DMS153 (cell line): ENCODE measurements around the gene THG1L.

ENCODE experiments used
- DNase-seq: peaks from one replicate; lab custom pipeline; 2025; lab: John Stamatoyannopoulos, UW

The THG1L gene

GRCh38 chr5:157758706-157759105, 27.5 kb downstream of the THG1L start:
- DNase-seq, result no peak

DNA sequence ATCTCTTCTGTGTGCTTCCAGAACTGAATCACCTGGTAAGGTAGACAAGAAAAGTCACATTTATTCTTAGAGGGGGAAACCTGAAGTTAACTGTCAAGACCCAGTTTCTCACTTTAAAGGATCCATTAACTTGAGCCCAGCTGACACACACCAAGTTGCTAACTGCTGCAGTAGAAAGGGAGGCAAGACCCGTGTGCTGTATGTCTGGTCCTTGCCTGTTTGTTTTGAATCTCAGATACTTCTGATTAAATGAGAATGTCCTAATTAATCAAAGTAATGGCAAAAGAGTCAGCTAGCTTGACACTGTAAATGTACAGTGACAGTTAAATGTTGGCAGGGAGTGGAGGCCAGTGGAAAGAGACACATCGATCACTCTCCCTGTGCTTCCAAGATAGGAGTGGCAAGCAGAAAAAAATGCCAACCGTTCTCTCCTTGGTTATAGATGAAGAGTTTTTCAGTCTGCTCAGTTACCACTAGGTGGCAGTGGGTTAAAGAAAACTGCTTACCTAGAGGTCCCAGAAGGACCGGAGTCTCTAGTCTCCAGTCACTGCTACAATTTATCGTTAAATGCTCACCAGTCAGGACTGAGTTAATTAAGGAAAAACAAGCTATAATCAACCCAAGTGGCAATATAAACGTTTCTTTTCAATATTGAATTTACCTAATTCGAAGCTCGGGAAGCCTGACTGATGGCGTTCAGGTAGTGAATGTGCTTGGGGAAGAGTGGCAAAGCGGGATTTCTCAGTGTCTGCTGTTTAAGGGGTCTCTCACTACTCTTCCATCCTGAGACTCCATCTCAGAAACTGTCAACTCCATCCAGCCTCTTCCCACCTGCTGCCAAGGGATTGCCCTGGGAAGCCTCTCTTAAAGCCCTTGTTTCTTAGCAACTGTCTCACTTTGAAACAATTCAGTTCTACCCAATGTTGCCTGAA, 30.7 kb downstream of the THG1L start:
- DNase-seq, result peak; percentile 3

DNA sequence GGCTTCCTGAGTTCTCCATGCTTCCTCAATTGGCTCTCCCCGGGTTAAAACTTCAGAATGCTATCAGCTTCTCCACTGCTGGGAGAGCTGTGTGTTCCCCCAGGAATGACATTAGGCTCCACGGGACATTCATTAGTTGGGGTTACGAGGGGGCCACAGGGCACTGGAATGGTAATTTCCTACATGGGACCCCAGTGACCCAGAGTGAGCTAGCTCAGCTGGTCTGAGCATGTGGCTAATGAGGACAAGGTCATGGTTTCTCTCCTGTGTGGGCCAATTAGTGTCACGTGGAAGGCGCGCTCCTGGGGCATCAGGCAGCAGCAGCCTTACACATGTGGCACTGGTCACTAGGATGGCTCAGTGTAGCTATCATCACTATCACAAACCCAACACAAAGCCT, 33.3 kb downstream of the THG1L start:
- DNase-seq, result no peak

DNA sequence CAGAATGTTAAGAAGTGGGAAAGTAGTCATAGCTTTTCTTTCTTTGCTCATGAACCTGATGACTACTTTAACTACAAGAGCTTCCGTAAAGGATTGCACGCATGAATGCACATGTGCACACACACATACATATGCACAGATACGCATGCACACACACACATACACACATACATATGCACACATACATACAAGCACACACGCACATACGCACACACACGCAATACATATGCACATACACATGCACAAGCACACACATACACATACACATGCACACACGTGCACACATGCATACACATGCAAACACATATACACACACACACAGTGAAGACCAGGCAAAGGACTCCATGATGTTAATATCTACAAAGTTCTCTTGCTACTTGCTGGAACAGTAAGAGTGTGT, 35.2 kb downstream of the THG1L start:
- no peak for DNase-seq

DNA sequence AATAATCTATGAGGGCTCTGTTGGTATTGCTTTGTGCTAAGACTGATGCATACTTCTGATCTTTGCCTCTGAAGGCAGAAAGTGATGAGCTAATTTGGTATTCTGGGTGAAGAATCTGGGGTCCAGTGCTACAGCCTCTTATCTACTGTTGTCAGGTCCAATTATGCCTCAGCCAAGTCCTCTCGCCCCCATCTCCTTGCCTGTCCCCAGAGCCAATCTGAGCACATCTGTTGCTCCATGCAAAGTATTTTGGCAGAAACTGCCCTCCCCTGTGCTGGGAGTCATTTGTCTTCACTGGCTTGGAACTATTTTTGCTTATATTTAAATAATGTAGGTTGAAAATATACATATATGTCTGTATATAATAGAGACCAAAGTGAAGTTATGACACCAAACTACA, 35.7 kb downstream of the THG1L start:
- DNase-seq, result no peak

DNA sequence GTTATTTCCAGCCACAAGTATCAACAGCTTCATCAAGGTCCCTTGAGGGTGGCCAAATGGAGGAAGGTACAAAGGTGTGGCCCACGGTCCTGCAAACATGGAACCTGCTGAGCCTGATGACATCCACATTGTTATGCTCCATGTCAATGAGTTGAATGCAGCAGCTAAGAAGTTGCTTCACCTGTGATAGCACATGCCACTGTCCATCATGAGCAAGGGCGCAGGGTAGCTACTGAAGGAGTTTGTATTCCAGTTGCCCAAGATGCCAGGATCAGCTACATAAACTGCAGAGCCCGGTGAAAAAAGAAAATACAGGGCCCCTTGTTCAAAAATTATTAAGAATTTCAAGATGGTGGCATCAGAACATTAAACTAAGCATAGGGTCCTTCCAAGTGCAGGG, 36.5 kb downstream of the THG1L start:
- no peak for DNase-seq

DNA sequence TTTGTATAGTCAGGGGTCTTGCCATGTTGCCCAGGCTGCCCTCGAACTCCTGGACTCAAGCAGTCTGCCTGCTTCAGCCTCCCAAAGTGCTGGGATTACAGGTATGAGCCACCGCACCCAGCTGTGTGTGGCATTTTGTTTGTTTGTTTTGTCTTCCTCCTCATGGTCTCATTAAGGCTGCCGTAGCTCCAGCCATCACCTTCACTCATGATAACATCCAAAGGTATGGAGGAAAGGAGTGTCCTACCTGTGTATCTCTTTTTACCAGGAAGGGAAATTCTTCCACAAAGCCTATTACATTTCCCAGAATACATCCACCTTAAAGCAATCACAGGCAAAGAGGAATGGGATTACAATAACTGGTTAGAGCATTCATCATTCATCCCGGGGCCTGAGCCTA, 39.4 kb downstream of the THG1L start:
- DNase-seq, result no peak

GRCh38 chr5:157772127-157772526, 40.9 kb downstream of the THG1L start:
- DNase-seq, result no peak

DNA sequence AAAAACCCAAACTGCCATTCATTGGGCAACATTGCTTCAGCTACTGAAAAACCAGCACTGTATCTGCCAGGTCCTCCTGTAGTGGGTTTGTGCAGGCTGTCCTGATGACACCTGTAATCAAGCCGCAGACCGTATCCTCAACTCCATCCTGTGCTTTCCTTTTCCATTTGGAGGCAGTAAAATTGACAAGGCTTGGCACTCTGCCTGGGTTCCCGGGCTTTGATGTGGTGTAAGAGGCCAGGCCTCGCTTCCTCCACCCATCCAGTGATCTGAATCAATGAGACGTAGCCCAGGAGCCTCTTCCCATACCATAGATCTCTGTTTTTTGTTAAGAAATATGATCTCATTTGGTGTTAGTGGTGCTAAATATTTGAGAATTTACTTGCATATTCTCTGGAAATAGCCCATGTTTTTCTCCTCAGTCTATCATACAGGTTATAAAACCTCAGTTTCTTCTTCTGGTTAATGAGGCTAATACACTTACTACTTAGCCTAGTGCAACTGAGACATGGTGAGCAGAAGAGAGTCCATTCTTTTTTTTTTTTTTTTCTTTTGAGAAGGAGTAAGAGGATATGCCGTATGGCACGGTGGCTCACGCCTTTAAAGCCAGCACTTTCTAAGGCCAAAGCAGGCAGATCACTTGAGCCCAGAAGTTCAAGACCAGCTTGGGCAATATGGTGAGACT, 47.0 kb downstream of the THG1L start:
- peak; percentile 72 for DNase-seq

DNA sequence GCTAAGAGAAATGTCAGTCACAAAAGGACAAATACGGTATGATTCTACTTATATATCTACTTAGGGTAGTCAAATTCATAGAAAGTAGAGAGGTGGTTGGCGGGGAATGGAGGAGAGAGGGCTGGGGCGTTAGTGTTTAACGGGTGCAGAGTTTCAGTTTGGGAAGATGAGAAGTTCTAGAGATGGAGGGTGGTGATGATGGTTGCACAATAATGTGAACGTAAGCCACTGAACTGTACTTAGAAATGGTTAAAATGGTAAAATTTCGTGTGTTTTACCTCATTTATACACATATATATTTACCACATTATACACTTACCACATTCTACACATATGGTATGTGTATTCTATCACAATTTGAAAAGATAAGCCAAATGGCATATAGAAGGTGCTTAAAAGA, 48.0 kb downstream of the THG1L start:
- no peak for DNase-seq

- no peak for DNase-seq
Measured at GRCh38 chr5:157785801-157786200, 54.6 kb downstream of the THG1L start.
